ENCODE measurements around the gene A3GALT2. TPM values are rescaled to one million over a fixed set of nuclear protein-coding genes. Genes with fewer than 3 reads are reported as not detected.

The A3GALT2 gene
- total RNA-seq, 1 donor from 2014 or later, result not detected

DNA sequence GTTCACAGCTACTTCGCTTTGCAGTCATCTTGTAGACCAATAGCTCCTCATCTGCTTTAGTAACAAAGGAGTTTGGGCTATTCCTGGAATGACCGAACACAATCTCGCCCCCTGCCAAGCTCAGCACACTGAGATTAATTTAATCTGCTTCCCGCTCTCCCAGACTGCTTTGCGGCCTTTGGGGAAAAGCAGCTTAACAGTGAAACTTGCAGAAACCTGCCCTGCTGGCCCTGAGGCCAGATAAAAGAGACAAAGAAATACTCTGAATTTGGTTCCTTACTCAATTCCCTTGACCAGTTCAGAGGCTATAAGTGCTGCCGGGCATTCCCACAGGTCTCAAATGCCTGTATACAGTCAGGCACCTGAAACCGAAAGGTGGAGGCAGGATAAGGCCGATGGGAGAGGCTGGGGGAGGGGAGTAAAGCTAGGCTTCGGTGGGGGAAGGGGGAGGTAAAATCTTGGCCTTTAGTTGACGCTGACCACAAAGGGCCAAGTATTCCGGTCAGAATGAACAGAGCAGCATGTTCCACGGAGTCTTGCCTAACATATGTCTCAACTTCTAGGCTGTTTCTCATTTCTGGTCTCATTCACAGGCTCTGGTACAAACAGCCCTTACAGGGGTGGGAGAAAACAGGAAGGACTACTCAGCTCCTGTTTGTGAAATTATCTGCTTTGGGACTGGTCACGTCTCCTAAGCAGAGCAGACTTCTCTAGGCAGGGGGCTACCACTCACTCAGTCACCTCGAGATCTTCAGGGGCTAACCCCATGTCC is 17.7 kb upstream of the A3GALT2 start:
- intact Hi-C loops (cut with DNase I), result no loop called here
- Histone ChIP-seq H3K27me3 (no peaks in the 10 kb centered on the region), H3K4me1 (peaks cover 100% of the 10 kb centered on the region), H3K4me3 (peak overlapping the region; percentile 14 to 20), H3K27ac (peak overlapping the region; percentile 83), H3K9me3 (no peaks in the 10 kb centered on the region), H3K36me3 (no peaks in the 10 kb centered on the region)
- DNase-seq (ENCODE audit: extremely low spot score in 2 of 2), result peak in 1 of 2 donors; percentile 95
- TF ChIP-seq POLR2AphosphoS5 (IDR thresholded peaks at IDR 0.05; ENCODE audit: insufficient read depth in 1 of 2, low read depth in 1 of 2), result peak; percentile 28 to 34
- TF ChIP-seq, protein P1, sequence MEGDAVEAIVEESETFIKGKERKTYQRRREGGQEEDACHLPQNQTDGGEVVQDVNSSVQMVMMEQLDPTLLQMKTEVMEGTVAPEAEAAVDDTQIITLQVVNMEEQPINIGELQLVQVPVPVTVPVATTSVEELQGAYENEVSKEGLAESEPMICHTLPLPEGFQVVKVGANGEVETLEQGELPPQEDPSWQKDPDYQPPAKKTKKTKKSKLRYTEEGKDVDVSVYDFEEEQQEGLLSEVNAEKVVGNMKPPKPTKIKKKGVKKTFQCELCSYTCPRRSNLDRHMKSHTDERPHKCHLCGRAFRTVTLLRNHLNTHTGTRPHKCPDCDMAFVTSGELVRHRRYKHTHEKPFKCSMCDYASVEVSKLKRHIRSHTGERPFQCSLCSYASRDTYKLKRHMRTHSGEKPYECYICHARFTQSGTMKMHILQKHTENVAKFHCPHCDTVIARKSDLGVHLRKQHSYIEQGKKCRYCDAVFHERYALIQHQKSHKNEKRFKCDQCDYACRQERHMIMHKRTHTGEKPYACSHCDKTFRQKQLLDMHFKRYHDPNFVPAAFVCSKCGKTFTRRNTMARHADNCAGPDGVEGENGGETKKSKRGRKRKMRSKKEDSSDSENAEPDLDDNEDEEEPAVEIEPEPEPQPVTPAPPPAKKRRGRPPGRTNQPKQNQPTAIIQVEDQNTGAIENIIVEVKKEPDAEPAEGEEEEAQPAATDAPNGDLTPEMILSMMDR (IDR thresholded peaks at IDR 0.05), result no peak

DNA sequence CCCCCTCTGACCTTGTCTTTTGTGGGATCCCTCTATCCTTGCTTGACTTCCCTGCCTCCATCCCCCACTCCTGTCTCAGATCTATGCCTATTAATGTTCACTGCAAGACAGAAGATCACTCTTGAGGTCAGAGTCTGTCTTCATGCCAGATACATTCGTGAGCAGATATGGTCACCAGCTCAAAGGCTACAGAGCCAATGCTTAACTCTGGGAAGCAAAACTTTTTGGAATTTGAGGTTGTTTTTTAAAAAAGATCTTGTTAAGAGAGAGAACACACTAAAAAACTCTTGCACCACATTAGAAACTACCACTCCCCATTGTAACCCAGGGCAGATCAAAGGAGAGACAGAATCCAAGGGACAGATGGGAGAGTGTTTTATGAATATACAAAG is 17.1 kb upstream of the A3GALT2 start:
- H3K36me3 ChIP-seq, result peaks cover 0 to 3% of the 10 kb centered on the region in 2 donors
- H3K9me3 ChIP-seq, result no peaks in the 10 kb centered on the region
- TF ChIP-seq POLR2AphosphoS5 (IDR thresholded peaks at IDR 0.05; ENCODE audit: insufficient read depth in 1 of 2, low read depth in 1 of 2) (no peak), POLR2A (IDR thresholded peaks at IDR 0.05) (no peak)
- TF ChIP-seq, protein P1 (IDR thresholded peaks at IDR 0.05), result no peak
- H3K27ac ChIP-seq, result peak overlapping the region; percentile 83
- DNase-seq (ENCODE audit: extremely low spot score in 2 of 2), result no peak
- intact Hi-C loops (cut with DNase I), result no loop called here
- no peak overlapping the region for H3K4me3 ChIP-seq
- H3K4me1 ChIP-seq, result peaks cover 100% of the 10 kb centered on the region
- H3K27me3 ChIP-seq, result no peaks in the 10 kb centered on the region

DNA sequence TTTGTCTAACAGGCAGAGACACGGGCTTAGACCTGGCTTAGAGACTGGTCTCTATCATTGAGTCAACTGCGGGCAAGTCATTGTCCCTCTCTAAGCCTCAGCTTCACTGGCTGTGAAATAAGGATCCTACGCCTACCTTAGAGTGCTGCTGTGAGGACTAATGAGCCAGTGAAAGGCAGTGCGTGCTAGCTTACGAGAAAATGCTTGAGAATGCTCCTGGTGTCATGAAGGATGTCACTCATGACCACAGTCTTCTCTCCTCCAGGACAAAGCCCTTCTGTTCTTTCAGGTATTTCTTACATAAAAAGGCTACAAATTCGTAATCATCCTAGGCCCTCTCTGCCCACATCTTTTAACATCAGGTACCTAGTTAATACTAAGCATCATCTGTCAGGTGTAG is 16.5 kb upstream of the A3GALT2 start:
- intact Hi-C loops (cut with DNase I), result no loop called here

DNA sequence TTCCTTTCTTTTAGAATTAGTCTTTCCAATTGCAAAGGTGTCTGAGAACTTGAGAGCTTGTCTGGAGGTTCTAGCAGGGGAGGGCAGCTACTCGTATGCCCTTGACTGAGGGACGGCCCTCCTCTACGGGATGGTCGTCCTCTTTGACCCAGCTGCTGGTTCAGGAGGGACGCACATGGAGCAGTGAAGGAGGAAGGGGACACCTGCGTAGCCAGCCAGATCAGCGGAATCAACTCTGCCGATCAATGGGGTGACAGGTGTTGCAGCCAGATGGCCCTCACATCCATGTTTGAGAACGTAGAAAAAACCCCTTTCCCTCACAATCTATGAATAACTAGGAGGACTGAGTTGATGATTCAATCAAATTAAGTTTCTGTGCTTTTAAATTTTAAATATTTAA is 15.7 kb upstream of the A3GALT2 start:
- Histone ChIP-seq H3K27ac (no peak overlapping the region), H3K27me3 (no peaks in the 10 kb centered on the region), H3K36me3 (peaks cover 4 to 16% of the 10 kb centered on the region in 2 donors), H3K4me1 (peaks cover 100% of the 10 kb centered on the region), H3K9me3 (no peaks in the 10 kb centered on the region), H3K4me3 (no peak overlapping the region)
- DNase-seq (ENCODE audit: extremely low spot score in 2 of 2), result no peak
- TF ChIP-seq, protein P1 (IDR thresholded peaks at IDR 0.05), result no peak
- no peak for TF ChIP-seq POLR2AphosphoS5 (IDR thresholded peaks at IDR 0.05; ENCODE audit: insufficient read depth in 1 of 2, low read depth in 1 of 2)
- no peak for TF ChIP-seq POLR2A (IDR thresholded peaks at IDR 0.05)
- intact Hi-C loops (cut with DNase I), result no loop called here

More for the DNA sequence above, 16.5 kb upstream of the A3GALT2 start:
- Histone ChIP-seq H3K4me1 (peaks cover 100% of the 10 kb centered on the region), H3K27me3 (no peaks in the 10 kb centered on the region), H3K9me3 (no peaks in the 10 kb centered on the region), H3K4me3 (no peak overlapping the region), H3K27ac (peak overlapping the region; percentile 83), H3K36me3 (peaks cover 0 to 9% of the 10 kb centered on the region in 2 donors)
- no peak for DNase-seq (ENCODE audit: extremely low spot score in 2 of 2)
- TF ChIP-seq POLR2AphosphoS5 (IDR thresholded peaks at IDR 0.05; ENCODE audit: insufficient read depth in 1 of 2, low read depth in 1 of 2), result no peak

DNA sequence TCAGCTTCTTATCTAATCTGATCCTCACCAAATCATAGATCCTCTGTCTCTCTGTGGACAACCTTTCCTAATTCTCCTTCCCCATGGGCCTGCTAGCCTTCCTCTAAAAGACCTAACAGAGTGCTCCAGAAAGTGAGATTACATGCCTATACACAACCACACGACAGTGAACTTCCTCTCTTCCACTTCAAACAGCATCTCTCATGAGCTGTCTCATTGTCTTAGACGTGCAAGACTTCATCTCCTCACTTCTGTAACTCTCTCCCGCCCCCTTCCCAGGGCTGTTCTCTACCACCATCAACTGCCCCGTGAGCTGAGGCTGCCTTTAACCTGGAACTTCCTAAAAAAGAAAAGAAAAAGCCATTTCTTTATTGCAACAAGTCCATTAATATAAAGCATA is 14.1 kb upstream of the A3GALT2 start:
- H3K27ac ChIP-seq, result peak overlapping the region; percentile 63
- no peaks in the 10 kb centered on the region for H3K9me3 ChIP-seq
- TF ChIP-seq POLR2A (IDR thresholded peaks at IDR 0.05) (no peak), POLR2AphosphoS5 (IDR thresholded peaks at IDR 0.05; ENCODE audit: insufficient read depth in 1 of 2, low read depth in 1 of 2) (no peak)
- TF ChIP-seq, protein P1 (IDR thresholded peaks at IDR 0.05), result no peak
- no peaks in the 10 kb centered on the region for H3K27me3 ChIP-seq
- H3K36me3 ChIP-seq, result peaks cover 6 to 32% of the 10 kb centered on the region in 2 donors
- intact Hi-C loops (cut with DNase I), result no loop called here
- DNase-seq (ENCODE audit: extremely low spot score in 2 of 2), result no peak
- H3K4me3 ChIP-seq, result no peak overlapping the region
- peaks cover 87% of the 10 kb centered on the region for H3K4me1 ChIP-seq

Data from vagina (tissue), 2 donors.